ENCODE data around the gene ABCF3.

ABCF3 gene

DNA sequence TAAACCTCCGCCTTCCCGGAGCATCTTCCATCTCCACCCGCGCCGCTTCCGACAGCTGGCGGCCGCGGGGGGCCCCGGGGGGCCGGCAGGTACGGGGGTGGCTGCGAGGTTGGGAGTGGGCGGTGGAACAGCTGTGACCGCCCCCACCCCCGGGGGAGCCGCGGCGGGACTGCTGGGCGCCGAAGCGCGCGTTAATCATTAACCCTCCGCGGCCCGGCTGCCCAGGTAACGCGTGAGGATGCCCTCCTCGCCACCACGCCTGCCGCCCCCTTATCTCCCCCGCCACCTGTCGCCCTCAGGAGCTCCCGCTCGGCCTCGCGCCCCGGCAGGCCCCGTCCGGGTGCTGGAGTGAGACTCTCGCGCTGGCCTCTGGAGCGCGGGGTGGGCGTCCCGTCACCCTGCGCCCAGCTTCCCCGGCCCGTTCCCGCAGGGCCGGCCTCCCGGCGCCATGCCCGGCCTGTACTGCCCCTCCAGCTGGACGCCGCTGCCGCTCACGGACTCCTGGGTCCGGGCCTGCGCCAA is 44.1 kb downstream of the ABCF3 start:
- in situ Hi-C loops (cut with HindIII; ENCODE audit: low sequenced_read_pairs), result loop anchor here (25.0 kb wide), 1 partner anchor 343 kb away; the partner anchor contains the start of gene PARL

DNA sequence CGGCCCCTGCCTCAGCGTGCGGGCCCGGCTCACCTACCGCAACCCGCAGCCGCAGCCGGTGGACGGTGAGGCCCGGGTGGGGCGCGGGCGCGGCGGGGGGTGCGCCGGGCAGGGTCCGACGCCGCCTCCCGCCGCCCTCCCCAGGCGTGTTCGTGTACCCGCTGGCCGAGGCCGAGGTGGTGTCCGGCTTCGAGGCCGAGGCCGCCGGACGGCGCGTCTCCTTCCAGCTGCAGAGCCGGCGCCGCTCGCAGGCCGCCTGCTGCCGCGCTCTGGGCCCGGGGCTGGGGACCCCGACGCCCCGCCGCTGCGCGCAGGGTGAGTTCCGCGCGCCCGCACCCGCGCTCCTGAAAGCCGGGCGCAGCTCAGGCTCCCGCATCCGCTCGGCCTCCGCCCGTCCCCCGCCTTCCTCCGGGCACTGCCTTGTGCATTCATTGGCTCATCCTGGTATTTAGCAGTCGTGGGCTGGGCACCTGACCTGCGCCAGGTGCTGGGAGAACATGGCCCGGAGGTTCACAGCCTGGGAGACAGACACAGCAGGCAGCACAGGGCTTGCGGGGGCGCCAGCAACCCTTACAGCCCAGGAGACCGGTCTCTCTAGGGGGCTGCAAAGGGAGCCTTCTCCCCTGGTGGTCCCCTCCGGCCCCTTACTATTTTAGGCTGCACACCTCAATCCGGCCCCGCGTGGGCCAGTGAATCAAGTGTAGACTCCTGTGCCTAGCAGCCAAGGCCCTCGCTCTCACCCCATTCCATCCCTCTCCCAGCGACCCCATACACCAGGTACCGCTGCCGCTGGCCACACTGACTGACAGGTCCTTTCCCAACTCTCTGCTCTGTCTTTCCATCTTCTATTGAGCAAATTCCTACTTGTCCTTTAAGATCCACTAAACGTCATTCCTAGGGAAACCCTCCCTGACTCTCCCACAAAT is 44.9 kb downstream of the ABCF3 start:
- in situ Hi-C loops (cut with HindIII; ENCODE audit: low sequenced_read_pairs), result loop anchor here (25.0 kb wide), 1 partner anchor 344 kb away; the partner anchor contains the start of gene PARL

DNA sequence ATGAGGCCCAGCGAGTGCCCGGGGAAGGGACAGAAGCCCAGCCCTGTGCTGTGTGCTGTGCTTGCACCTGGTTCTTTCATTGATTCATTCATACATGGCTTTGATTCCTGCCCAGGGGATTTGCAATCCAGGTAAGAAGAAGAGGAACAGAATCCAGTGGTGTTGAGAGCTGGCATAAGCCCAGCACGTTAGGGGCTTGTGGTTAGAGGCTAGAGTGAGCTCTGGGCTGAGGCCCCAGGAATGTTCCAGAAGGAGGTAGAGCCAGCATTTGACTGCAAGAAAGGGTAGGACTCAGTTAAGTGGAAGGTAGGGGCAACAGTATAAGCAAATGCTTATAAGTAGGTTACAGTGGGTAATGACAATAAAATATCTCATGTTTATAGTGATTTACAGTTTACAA is 45.7 kb downstream of the ABCF3 start:
- in situ Hi-C loops (cut with HindIII; ENCODE audit: low sequenced_read_pairs), result loop anchor here (25.0 kb wide), 1 partner anchor 344 kb away; the partner anchor contains the start of gene PARL

DNA sequence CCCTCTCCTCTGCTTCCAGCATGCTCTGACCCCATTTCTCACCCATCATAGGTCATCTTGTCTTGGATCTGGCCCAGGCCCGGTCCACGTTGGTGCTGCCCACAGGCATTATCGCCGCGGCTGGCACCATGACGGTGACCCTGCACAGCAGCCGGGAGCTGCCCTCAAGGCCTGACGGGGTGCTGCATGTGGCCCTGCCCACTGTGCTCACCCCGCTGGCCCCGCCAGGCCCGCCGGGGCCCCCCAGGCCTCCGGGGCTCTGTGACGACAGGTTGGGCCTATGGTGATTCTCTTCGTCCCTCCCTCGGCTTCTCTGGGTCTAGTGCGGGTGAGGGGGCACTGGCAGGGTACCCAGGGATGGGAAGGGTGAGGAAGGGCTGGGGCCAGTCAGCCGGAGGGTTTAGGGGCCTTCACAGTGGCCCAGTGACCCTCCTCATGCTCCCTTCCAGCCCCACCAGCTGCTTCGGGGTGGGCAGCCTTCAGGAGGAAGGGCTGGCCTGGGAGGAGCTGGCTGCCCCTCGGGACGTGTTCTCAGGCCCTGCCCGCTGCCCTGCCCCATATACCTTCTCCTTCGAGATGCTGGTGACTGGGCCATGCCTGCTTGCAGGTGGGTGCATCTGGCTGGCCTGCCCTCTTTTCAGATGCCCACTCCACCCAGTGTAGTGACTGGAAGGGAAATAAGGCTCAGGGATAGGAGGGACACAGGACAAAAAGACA is 47.3 kb downstream of the ABCF3 start:
- in situ Hi-C loops (cut with HindIII; ENCODE audit: low sequenced_read_pairs), result loop anchor here (25.0 kb wide), 1 partner anchor 346 kb away; the partner anchor contains the start of gene PARL

DNA sequence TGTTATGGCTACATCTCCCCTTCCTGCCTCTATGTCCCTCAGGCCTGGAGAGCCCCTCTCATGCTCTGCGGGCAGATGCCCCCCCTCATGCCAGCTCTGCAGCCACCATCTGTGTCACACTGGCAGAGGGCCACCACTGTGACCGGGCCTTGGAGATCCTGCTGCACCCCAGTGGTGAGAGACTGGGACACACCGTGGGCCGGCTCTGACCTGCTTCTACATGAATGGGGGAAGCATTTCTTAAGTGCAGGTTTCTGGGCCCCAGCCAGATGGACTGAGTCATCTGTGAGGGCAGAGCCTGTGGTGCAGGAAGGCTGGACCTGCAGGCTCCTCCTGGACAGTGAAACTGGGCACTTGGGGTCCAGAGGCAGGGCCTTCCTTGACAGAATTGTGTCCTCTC is 48.2 kb downstream of the ABCF3 start:
- in situ Hi-C loops (cut with HindIII; ENCODE audit: low sequenced_read_pairs), result loop anchor here (25.0 kb wide), 1 partner anchor 347 kb away; the partner anchor contains the start of gene PARL

DNA sequence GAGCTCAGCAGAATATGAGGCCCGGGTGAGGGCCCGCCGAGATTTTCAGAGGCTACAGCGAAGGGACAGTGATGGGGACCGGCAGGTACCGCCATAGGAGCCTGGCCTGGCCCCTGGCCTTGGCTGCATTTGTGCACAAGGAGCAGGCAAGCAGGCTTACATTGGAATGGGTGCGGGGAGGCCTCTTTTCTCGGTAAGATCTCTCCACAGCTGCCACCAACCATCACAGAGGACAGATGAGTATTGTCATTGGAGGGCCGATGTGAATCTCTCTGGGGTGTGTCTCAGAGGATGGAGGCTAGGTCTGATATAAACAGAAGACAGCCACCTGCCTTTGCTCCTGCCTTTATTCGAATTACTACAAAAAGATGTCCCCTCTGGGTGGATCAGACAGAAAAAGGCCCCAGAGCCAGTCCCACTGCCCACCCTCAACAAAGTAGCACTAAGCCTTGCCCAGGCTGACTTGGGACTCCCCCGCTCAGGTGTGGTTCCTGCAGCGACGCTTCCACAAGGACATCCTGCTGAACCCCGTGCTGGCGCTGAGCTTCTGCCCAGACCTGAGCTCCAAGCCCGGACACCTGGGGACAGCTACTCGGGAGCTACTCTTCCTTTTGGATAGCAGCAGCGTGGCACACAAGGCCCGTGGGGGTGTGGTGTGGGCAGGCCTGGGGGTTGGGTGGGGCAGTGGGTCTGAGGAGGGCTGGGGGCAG is 48.8 kb downstream of the ABCF3 start:
- in situ Hi-C loops (cut with HindIII; ENCODE audit: low sequenced_read_pairs), result loop anchor here (25.0 kb wide), 1 partner anchor 348 kb away; the partner anchor contains the start of gene PARL

DNA sequence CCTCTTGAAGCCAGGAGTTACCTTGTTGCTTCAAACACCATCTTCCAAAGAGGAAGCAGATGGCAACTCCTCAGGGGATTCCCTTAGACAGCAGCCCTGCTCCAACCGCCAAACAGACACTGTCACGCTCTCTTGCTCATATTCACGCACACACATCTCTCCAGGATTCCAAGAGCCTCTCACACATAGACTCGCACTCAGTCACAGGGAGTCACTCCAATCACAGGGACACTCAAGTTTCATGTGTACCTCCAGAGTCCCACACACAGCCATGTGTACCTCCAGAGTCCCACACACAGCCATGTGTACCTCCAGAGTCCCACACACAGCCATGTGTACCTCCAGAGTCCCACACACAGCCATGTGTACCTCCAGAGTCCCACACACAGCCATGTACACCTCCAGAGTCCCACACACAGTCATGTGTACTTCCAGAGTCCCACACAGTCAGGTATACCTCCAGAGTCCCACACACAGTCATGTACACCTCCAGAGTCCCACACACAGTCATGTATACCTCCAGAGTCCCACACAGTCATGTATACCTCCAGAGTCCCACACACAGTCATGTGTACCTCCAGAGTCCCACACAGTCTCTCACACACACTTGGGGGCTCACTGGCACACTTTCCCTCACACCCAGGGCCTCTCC is 49.5 kb downstream of the ABCF3 start:
- in situ Hi-C loops (cut with HindIII; ENCODE audit: low sequenced_read_pairs), result loop anchor here (25.0 kb wide), 1 partner anchor 348 kb away; the partner anchor contains the start of gene PARL

DNA sequence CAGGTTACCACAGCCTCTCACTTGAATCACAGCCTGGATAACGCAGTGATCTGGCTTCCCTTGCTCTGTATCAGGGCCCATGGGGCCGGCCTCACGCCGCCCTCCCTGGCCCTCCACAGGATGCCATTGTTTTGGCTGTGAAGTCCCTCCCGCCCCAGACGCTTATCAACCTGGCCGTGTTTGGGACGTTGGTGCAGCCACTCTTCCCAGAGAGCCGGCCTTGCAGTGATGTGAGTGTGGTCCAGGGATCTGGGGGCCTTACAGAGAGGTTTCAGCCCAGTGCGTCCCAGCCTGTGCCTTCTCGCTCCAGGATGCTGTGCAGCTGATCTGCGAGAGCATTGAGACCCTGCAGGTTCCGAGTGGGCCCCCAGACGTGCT is 50.0 kb downstream of the ABCF3 start:
- in situ Hi-C loops (cut with HindIII; ENCODE audit: low sequenced_read_pairs), result loop anchor here (25.0 kb wide), 1 partner anchor 349 kb away; the partner anchor contains the start of gene PARL

DNA sequence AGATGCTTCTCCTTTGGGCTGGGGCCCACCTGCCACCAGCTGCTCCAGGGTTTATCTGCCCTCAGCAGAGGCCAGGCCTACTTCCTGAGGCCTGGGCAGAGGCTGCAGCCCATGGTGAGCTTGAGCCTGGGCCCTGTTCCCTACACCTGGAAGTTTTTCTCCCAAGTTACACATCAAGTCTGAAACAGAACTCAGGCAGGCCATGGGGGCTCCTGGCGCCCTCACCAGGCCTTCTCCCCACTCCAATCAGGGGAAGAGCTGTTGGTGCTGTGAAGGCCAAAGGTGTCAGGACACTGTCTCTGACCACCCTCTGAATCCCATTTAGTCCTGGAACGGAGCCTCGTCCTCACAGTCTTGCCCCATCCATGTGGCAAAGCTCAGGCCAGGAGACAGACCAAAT is 50.6 kb downstream of the ABCF3 start:
- in situ Hi-C loops (cut with HindIII; ENCODE audit: low sequenced_read_pairs), result loop anchor here (25.0 kb wide), 1 partner anchor 349 kb away; the partner anchor contains the start of gene PARL

DNA sequence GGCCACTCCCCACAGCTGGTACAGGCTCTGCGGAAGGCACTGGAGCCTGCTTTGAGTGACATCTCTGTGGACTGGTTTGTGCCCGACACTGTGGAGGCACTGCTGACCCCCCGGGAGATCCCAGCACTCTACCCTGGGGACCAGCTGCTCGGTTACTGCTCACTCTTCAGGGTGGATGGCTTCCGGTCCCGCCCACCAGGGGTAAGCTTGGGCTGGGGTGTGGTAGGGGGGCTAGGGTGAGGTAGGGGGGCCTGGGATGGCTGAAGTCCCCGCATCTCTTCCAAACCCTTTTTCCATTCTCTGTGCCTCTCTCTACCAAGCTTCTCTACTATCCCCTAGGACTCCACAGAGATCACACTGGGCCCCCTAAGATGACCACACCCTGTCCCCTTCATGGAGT is 51.2 kb downstream of the ABCF3 start:
- in situ Hi-C loops (cut with HindIII; ENCODE audit: low sequenced_read_pairs), result loop anchor here (25.0 kb wide), 1 partner anchor 350 kb away; the partner anchor contains the start of gene PARL

DNA sequence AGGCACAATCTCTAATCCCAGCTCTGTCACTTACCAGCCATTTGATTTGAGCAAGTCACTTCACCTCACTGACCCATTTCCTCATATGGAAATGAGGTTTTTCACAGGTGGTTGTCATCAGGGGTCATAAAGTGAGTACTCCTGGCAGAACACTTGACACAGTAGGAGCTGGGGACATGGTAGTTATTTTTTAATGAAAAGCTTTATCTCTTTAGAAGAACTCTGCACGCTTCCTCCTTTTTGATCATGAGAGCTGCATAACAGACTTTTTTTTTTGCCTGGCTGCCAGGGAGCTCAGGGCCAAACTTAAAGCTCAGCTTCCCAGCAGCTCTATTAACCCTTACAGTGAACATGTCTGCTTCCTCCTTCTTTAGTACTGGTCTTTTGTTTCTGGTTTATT is 51.8 kb downstream of the ABCF3 start:
- in situ Hi-C loops (cut with HindIII; ENCODE audit: low sequenced_read_pairs), result loop anchor here (25.0 kb wide), 1 partner anchor 351 kb away; the partner anchor contains the start of gene PARL

DNA sequence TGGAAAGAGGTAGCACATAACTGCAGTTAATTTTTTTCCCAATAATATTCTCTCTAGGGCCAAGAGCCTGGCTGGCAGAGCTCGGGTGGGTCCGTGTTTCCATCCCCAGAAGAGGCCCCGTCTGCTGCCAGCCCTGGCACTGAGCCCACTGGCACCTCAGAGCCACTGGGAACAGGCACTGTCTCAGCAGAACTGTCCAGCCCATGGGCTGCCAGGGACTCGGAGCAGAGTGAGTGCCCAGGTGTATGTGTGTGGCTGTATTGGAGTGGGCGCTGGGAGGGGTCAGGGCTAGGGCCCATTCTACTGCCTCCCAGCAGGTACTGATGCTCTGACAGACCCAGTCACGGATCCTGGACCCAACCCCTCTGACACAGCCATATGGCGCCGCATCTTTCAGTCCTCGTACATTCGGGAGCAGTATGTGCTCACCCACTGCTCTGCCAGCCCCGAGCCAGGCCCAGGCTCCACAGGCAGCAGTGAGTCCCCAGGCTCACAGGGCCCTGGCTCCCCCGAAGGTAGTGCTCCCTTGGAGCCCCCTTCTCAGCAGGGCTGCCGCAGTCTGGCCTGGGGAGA is 52.3 kb downstream of the ABCF3 start:
- in situ Hi-C loops (cut with HindIII; ENCODE audit: low sequenced_read_pairs), result loop anchor here (25.0 kb wide), 1 partner anchor 351 kb away; the partner anchor contains the start of gene PARL

DNA sequence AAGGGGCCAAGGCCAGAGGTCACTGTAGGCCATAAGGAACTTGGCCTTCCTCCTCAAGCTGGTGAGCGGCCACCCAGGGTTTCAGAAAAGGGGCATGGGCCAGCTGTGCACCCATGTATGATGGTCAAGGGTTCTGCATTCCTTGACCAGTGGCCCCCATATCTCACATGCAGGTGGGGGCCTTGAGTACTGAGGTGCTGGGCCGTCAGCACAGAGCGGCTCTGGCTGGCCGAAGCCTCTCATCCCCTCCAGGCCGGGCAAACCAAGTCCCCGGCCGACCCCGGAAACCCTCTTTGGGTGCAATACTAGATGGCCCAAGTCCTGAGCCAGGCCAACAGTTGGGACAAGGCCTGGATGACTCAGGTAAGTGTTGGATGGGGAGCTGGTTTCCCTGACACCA is 53.2 kb downstream of the ABCF3 start:
- in situ Hi-C loops (cut with HindIII; ENCODE audit: low sequenced_read_pairs), result loop anchor here (25.0 kb wide), 1 partner anchor 352 kb away; the partner anchor contains the start of gene PARL

DNA sequence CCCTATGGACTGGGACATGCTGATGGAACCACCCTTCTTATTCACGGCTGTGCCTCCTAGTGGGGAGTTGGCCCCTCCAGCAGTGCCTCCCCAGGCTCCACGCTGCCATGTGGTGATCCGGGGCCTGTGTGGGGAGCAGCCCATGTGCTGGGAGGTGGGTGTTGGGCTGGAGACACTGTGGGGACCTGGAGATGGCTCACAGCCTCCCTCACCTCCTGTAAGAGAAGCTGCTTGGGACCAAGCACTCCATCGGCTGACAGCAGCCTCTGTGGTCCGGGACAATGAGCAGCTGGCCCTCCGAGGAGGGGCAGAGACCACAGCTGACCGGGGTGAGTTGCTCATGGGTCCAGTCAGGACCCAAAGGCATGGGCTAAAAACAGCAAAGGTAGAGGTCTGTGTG is 53.7 kb downstream of the ABCF3 start:
- in situ Hi-C loops (cut with HindIII; ENCODE audit: low sequenced_read_pairs), result loop anchor here (25.0 kb wide), 1 partner anchor 352 kb away; the partner anchor contains the start of gene PARL

DNA sequence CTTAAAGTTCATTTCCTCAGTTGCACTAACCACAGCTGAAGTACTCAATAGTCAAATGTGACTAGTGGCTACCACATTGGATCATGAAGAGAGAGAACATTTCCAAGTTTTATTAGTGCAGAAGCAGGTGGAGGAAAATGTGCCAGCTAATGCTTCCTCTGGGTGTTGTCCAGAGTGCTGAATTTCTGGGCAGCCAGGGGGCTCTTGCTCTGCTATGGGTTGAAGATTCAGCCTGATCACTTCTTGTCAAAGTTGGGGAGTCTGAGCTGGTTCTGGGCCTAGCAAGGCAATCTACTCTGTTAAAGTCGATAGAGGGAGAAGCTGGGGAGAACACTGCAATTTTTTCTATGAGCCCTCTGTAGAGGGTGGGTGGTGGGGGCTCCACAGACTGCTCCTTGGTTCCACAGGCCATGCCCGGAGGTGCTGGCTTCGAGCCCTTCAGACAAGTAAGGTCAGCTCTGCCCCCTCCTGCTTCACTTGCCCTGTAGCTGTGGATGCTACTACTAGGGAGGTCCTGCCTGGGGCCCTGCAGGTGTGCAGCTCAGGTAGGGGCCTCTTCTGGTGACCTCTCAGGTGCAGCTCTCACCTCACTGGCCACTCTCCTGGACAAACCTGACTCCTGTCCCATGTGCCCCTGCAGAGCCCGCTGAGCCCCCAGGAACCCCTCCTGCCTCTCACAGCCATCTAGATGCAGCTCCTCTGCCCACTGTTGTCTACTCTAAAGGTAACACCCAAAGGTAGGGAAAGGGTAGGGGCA is 54.6 kb downstream of the ABCF3 start:
- in situ Hi-C loops (cut with HindIII; ENCODE audit: low sequenced_read_pairs), result loop anchor here (25.0 kb wide), 1 partner anchor 353 kb away; the partner anchor contains the start of gene PARL

DNA sequence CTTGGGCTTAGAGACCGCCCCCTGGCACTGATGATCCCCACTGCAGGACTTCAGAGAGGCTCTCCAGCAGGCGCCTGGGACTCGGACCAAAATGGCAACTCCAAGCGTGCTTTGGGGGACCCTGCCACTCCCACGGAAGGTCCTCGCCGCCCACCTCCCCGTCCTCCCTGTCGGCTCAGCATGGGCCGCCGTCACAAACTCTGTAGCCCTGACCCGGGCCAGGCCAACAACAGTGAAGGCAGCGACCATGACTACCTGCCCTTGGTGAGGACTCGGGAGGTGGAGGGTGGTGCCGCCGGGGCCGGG is 55.1 kb downstream of the ABCF3 start:
- in situ Hi-C loops (cut with HindIII; ENCODE audit: low sequenced_read_pairs), result loop anchor here (25.0 kb wide), 1 partner anchor 354 kb away; the partner anchor contains the start of gene PARL

DNA sequence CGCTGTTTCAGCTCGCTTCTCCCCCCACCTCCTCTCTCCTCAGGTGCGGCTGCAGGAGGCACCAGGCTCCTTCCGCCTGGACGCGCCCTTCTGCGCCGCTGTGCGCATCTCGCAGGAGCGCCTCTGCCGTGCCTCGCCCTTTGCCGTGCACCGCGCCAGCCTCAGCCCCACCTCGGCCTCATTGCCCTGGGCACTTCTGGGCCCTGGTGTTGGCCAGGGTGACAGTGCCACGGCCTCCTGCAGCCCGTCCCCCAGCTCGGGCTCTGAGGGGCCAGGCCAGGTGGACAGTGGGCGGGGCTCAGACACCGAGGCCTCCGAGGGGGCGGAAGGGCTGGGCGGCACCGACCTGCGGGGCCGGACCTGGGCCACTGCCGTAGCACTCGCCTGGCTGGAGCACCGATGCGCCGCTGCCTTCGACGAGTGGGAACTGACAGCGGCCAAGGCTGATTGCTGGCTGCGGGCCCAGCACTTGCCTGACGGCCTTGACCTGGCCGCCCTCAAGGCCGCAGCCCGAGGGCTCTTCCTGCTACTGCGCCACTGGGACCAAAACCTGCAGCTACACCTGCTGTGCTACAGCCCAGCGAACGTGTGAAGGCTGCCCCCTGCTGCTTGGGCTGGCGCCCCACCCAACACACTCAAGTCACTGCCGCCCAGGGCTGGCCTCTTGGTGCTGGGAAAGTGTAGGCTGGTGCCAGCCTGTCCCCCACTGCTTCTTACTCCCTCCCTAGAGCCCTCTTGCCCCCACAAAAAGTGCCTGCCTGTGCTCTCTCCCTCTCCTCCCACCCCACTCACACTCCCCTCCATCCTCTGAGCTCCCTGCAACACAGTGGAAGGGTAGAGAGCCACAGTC is 55.7 kb downstream of the ABCF3 start:
- in situ Hi-C loops (cut with HindIII; ENCODE audit: low sequenced_read_pairs), result loop anchor here (25.0 kb wide), 1 partner anchor 354 kb away; the partner anchor contains the start of gene PARL

Data from DLD1 (cell line).